ENCODE results near the gene CARMIL3. TPM values are rescaled to one million over a fixed set of nuclear protein-coding genes. Genes with fewer than 3 reads are reported as not detected.
"Not testable (repeated sequence)": the region's sequence is repeated elsewhere in the genome, so short reads cannot be mapped to it uniquely, and the experiment has no call there.

The CARMIL3 gene
- polyA plus RNA-seq, 1 donor, result 0.10 TPM

DNA sequence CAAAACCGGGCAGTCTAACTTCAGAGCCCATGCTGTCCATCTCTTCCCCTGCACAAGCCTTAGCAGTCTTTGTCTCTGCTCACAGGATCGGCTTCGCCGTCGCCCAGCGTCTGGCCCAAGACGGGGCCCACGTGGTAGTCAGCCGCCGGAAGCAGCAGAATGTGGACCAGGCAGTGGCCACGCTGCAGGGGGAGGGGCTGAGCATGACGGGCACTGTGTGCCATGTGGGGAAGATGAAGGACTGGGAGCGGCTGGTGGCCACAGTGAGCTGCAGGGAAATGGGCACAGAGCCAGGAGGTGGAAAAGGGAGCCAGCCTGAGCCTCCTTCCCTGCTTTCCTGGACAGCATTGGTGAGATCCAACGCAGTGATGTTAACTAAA lies 14.2 kb upstream of the CARMIL3 start:
- no peak for DNase-seq

DNA sequence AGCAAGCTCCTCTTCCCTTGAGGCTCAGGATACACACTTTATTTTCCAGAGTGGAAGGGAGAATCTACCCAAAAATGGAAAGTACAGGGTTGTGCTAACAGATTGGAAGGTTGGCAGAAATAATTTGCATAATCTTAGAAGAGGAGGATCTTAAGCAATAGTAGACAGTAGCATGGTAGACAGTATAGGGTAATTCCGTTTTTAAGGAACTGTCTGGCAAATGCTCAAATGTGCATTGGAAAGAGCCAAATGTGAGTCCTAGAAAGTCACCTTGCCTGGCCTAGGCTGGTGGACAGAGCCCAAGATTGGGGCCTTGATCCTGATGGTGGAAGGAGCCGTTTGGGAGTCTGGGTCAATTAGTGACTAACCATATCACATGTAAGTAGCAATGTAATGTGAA lies 13.1 kb upstream of the CARMIL3 start:
- no peak for DNase-seq

DNA sequence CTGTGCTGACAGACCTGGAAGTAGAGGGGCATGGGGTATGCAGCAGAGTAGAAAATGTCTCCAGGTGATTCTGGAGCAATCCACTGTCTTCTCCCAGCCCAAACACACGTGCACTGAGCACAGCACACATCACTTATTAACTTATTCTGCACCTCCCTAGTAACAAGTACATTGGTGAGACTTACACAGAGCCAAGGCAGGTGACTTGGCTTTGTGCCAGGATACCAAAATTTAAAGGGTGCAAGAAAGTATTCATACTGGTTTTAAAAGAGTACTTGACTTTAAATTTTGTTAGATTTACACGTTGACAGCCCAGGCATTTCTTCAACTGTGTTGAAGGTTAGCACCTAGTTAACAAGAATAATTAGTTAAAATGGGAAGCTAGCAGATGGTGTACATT lies 11.1 kb upstream of the CARMIL3 start:
- no peak for DNase-seq

DNA sequence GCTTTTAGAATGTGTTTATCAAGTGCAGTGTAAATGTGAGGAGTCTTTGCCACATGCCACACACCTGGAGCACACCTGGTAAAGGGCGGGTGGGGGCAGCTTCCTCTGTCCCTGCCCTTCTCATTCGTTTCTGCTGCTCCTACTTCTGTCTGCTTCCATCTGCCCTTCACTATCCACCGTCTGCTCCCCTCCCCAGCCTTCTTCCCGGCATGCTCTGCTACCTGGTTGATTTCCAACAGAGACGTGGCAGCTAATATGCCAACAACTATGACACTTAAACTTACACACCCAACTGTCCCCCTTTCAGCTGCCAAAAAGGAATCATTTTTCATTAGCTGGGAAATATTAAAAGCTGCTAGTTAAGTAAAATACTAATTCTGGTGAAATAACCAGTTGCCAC lies 9.1 kb upstream of the CARMIL3 start:
- DNase-seq, result no peak

DNA sequence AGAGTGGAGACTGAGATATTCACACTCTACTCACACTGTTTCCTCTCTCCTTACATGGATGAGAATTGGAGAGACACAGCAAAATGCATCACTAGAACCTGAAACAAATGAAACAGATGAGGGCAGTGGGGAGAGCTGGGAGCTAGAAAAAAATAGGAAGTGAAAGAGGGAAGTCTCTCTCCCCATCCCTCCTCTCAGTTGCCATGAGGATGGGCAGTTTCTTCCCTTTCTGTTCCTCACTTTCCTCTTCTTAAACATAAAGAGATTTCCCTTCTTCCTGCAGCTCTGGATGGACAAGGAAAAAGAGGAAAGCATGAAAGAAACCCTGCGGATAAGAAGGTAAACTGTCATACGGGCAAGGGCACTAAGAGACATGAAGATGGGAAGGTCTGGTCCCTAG lies 2.8 kb upstream of the CARMIL3 start:
- DNase-seq, result not testable (repeated sequence)

DNA sequence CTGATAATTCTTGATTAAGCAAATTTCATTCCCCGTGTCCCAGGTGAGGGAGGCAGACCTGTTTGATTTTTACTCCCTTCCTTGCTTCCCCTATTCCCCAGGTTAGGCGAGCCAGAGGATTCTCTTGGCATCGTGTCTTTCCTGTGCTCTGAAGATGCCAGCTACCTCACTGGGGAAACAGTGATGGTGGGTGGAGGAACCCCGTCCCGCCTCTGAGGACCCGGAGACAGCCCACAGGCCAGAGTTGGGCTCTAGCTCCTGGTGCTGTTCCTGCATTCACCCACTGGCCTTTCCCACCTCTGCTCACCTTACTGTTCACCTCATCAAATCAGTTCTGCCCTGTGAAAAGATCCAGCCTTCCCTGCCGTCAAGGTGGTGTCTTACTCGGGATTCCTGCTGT lies 1.1 kb upstream of the CARMIL3 start:
- DNase-seq, result not testable (repeated sequence)

DNA sequence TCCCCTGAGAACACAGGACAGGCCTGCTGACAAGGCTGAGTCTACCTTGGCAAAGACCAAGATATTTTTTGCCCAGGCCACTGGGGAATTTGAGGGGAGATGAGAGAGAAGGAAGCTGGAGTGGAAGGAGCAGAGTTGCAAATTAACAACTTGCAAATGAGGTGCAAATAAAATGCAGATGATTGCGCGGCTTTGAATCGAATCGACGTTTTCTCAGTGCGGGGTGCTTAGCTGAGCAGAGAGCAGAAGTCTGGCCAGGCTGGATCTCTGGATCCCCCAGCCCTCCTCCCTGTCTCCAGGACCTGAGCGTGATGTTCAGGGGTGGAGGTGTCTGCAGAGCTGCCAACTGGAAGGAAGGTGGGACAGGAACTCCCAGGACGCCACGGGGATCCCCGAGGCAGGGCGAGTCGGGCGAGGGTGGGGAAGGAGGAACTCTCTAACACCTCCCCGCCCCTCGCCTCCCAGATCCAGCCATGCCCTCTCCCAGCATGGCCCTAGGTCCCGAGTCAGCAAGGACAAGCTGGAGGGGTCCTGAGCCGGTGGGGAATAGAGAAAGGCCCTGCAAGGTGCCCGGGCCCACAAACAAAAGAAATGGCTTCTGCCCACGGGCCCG lies 527 bp upstream of the CARMIL3 start:
- no peak for DNase-seq

DNA sequence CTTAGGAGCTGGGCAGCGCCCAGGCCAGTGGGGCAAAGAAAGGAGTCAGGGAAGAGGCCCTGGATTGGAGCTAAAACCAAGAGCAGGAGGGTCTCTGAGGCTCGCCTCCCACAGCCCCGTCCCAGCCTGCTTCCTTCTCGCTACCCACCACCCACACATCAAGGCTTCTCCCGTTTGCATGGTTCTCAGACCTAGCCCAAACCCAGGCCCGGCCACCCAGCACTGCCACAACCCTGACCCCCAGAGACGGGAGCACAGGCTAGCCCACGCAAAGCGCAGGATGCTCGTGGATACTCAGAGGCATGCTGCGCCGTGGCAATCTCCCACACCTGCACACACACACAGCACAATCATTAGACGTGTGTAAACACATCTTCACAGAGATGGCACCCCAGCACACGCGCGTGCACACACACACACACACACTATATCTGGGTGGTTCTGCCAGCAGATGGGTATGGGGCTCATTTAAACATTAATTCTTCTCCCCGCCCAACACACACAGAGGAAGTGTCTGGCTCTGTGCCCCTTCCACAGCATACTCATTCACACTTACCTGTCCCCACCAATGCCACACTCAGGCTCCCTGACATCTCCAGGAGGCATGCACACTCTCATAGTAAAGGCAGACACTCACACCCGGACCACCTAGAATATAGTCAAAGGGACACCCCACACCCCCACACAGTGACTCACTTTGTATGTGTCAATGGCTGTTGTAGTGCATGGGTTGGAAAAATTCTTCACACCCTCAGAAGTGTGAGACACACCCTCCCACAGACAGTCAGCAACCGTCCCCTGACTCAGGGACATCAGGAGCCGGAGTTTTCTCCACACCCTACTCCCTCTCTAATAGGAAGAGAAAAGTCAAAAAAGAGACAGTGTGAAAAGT lies 1.1 kb downstream of the CARMIL3 start:
- DNase-seq, result no peak

DNA sequence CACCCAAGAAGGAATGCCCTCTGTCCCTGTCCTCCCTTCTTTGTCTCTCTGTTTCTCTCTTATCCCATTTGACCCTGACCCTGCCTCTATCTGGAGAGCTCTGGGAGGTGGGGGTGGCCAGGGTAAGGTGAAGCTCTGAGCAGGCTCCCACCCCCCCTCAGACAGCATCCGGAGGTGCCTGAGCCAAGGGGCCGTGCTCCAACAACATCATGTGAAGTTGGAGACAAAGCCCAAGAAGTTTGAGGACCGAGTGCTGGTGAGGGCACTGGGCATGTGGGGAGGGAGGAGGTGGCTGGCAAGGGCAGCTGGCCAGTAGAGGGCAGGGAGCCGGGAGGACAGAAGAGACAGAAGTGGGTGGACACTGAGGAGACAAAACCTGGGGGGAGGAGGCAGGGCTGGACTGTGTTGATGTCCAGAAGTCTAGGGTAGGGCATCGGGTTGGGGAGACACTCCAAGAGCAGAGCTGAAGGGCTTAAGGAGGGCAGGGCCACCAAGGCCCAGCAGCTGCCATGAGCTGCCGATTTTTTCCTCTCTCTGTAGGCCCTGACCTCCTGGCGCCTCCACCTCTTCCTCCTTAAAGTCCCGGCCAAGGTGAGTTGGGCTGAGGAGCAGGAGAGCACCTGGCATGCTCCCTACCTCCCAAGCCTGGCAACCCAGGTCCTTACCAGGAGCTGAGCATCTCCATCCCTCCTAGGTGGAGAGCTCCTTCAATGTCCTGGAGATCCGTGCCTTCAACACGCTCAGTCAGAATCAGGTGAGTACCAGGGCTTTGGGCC lies 1.9 kb downstream of the CARMIL3 start:
- no peak for DNase-seq

DNA sequence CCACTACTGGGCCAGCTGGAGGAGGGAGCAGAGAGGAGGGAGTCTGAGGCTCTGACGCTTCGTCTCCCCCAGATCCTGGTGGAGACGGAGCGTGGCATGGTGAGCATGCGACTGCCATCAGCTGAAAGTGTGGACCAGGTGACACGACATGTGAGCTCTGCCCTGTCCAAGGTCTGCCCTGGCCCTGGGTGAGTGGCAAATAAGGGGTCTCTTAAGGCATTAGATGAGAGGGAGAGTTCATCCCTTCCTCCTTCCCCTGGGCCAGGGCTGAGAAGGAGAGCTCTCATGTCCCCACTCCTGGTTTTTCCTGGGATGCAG lies 2.5 kb downstream of the CARMIL3 start:
- no peak for DNase-seq

DNA sequence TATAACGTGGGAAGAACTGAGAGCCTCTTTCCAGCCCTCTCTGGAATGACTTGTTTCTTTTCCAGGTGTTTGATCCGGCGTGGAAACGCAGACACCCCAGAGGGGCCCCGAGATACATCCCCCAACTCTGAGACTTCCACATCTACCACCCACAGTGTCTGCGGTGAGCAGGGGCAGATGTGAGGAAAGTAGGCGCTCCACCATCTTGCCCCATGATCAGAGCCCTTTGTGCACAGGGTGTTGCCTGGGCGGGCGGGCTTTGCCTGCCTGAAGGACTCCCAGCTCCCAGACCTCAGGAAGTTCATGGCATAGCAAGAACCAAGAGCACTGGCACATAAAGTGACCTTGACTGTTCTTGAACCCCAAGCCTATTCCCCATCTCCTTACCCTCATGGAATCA lies 2.8 kb downstream of the CARMIL3 start:
- DNase-seq, result no peak

DNA sequence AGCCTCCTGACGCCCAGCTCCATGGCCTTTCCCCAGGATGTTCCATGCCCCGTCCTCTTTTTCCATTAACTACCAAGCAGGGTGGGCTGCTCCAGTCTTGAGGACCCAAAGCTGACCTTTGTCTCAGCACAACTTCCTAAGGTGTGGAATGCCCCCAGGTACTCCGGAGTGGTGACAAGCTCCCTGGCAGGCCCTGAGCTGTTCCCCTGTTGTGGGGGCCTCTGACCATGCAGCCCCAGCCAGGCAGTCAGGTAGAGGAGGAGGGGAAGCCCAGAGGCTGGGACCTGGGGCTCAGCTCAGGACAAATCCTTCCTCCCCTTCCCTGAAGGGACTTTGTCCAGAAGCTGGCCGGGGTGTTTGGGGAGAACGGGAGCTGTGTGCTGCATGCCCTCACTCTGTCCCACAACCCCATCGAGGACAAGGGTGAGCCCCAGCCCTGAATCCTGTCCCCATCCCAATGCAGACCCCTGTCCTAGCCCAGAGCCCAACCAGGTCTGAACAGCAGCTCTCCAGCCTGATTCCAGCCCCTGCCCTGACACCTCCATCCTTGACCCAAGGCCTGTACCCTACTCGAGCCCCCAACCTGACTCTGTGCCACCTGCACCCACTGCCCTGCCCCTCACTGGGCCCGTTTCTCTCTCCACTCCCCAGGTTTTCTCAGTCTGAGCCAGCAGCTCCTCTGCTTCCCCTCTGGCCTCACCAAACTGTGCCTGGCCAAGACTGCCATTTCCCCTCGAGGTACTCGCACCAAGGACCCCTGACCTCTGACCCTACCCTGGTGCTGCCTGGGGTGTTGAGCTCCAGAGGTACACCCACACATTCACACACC lies 4.4 kb downstream of the CARMIL3 start:
- DNase-seq, result no peak

DNA sequence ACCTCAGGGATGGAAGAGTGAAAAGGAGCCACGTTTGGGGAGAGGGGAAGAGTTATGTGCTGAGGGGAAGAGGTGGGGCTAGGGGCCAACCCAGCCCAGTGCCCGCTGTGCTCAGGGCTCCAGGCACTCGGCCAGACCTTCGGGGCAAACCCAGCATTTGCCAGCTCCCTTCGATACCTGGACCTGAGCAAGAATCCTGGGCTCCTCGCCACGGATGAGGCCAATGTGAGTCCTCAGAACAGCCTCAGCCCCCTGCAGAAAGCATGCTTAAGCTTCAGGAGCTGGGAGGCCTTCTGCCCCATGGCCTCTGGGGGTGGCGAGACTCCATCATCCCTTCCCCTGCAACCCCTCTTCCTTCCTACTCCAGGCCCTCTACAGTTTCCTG lies 5.0 kb downstream of the CARMIL3 start:
- DNase-seq, result no peak

DNA sequence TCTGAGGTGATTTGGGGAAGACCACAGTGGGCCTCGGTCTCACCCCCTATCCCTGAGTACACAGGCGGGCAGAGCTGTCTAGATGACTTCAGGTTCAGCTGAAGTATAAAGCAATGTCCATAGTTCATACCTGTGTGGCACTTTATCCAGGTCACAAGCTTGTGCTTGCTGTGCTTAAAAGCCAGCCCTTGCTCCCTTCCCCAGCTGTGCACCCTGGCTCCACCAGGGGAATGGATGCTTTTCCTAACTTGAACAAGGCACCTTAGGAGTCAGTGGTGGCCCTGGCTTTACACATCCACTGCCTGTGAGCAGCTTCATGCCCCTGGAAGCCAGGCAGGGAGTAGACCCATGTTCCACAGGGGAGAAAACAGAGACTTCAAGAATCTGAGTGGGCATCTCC lies 5.5 kb downstream of the CARMIL3 start:
- DNase-seq, result no peak

DNA sequence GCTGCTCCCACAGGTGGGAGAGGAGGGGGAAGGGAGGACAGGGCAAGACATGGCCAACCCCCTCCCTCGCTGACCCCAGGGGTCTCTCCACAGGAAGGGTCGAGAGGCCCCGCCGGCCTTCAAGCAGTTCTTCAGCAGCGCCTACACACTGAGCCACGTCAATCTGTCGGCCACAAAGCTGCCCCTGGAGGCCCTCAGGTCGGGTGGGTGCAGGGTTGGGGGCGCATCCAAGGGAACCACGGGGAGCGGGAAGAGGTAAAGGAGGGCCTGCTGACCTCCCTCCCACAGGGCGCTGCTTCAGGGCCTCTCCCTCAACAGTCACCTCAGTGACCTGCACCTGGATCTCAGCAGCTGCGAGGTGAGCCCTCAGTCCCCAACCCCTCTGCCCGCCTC lies 6.1 kb downstream of the CARMIL3 start:
- no peak for DNase-seq

DNA sequence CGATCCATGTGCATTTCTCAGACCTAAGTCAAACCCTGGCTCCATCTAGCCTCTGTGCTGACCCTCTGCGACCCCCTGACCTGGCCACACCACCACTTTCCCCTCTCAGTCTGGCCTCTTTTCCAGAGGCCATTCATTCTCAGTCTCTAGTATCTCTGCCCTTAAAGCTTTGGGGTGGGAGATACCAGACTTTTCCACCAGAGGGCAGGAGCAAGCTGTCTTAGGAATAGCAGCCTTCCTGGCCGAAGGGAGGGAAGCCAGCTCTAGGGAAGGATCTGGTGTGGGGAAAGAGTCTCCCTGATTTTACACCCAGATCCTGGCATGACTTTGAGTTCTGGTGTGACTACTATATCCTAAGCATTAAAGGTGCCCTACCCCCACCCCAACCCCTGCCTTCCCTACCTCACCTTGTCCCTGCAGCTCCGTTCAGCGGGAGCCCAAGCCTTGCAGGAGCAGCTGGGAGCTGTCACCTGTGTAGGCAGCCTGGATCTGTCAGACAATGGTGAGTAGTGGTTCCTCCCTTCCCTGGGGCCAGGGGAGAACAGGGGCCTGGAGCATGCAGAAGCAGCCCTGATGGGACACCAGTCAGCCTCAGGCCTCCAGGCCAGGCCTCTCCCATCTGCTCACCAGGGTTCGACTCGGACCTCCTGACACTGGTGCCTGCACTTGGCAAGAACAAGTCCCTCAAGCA lies 6.6 kb downstream of the CARMIL3 start:
- DNase-seq, result peak; percentile 79

DNA sequence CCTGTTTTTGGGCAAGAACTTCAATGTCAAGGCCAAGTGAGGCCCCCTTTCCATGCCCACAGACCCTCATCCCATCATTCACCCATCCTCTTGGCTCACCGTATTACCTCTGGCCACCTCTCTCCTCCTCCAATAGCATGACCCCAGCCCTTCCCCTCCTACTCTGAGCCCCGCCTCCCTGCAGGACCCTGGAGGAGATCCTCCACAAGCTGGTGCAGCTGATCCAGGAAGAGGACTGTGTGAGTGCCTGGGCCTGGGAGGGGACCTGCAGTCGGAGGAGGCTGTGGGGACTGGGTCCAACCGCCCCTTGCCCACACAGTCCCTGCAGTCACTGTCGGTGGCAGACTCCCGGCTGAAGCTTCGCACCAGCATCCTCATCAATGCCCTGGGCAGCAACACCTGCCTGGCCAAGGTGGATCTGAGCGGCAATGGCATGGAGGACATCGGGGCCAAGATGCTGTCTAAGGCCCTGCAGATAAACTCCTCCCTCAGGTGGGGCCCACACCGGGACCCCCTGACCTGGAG lies 7.2 kb downstream of the CARMIL3 start:
- no peak for DNase-seq

DNA sequence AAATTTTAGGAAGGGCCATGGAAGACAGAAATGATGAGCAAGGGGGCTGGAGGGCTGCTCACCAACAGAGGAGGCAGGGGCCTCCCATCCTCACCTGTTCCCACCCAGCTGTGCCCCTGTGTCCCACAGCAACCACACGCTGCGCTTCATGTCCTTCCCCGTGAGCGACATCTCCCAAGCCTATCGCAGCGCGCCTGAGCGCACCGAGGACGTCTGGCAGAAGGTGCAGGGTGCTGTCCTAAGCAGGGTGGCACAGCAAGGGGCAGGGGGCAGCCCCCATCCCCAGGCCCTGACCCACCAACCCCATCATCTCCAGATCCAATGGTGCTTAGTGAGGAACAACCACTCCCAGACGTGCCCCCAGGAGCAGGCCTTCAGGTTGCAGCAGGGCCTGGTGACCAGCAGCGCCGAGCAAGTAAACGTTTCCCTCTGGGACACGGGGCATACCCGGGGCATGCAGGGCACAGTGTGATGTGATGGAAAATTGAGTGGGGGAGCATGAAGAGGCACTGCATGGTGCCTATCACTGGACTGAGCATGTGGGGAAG lies 8.1 kb downstream of the CARMIL3 start:
- no peak for DNase-seq

DNA sequence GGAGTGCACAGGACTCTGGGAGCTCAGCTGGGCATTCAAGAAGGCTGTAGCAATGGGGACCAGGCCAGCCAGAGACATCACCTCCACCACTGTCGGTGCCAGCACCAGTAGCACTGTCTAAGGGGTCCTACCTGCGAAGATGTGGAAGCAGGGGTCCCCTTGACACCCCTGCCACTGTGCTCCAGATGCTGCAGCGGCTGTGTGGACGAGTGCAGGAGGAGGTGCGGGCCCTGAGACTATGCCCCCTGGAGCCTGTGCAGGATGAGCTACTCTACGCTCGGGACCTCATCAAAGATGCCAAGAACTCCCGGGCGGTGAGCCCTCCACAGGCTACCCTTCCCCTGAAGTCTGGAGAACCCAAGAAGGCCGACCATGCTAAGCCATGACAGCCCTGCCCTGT lies 8.6 kb downstream of the CARMIL3 start:
- DNase-seq, result no peak

DNA sequence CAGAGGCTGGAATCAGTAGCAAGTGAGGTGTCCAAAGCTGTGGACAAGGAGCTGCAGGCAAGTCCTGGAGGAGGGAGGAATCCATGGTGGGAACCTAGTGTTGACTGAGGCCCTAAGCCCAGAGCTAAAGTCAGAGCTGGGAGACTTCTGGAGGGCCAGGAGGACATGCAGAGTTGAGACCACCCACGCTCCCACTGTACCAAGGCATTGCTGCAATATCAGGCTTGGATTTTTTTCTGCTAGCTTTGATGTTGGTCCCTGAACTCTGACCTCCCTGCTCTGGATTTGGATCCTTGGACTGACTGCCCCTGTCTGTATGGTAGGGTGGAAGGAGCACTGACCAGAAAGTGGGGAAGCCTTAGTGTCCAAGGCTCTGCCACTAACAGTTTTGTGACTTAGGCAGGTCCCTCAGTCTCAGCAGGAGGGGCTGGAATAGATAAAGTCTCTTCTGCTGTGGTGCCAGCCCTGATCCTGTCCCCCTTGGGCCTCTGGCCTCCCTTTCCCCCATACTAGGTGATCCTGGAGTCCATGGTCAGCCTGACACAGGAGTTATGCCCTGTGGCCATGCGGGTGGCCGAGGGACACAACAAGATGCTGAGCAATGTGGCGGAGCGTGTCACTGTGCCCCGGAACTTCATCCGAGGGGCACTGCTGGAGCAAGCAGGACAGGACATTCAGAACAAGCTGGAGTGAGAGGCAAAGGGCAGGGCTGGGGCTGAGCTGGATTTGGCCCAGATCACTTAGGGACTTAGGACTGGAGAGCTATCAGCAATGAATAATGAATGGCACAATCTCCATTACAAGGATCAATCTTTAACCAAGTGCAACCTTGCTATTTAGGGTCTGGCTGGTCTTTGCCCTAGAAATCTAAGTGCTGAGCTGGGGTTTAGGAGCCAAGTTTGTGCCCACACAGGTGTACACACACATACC lies 9.4 kb downstream of the CARMIL3 start:
- no peak for DNase-seq
